GM21423 (cell line): ENCODE measurements around the gene SLC26A2.
A peak's percentile ranks its signal among the peaks of the same experiment; 100 is the strongest.
"Not testable (repeated sequence)": the region's sequence is repeated elsewhere in the genome, so short reads cannot be mapped to it uniquely, and the experiment has no call there.

ENCODE experiments used
- ATAC-seq: cut with Tn5 transposase; IDR thresholded peaks from one replicate; pipeline ENCODE4 v1.9.1; 2021; ENCODE audit warnings: mild to moderate bottlenecking, moderate library complexity; ENCODE audit not compliant: unreplicated experiment

SLC26A2 gene

GRCh38 chr5:150000990-150001659 lies 40.6 kb downstream of the SLC26A2 start:
- ATAC-seq: no peak

- ATAC-seq: peak; percentile 50
Observed at GRCh38 chr5:150001660-150002486, 41.3 kb downstream of the SLC26A2 start.

- ATAC-seq: no peak
Observed at GRCh38 chr5:150006318-150006717, 45.8 kb downstream of the SLC26A2 start.

- no peak for ATAC-seq
Observed at GRCh38 chr5:150007050-150007449, 46.5 kb downstream of the SLC26A2 start.

- no peak for ATAC-seq
Observed at GRCh38 chr5:150009671-150010387, 49.3 kb downstream of the SLC26A2 start.

- ATAC-seq: no peak
Observed at GRCh38 chr5:150013931-150014330, 53.4 kb downstream of the SLC26A2 start.

GRCh38 chr5:150014456-150014855 lies 53.9 kb downstream of the SLC26A2 start:
- ATAC-seq: no peak

GRCh38 chr5:150015415-150015814 lies 54.9 kb downstream of the SLC26A2 start:
- ATAC-seq: no peak

GRCh38 chr5:150016537-150016936 lies 56.0 kb downstream of the SLC26A2 start:
- no peak for ATAC-seq

- ATAC-seq: no peak
Observed at GRCh38 chr5:150017226-150018005, 56.9 kb downstream of the SLC26A2 start.

GRCh38 chr5:150020249-150020648 lies 59.7 kb downstream of the SLC26A2 start:
- ATAC-seq: no peak

GRCh38 chr5:150021491-150022157 lies 61.1 kb downstream of the SLC26A2 start:
- ATAC-seq: no peak

GRCh38 chr5:150022158-150022531 lies 61.6 kb downstream of the SLC26A2 start:
- no peak for ATAC-seq

- ATAC-seq: no peak
Observed at GRCh38 chr5:150022681-150023080, 62.1 kb downstream of the SLC26A2 start.

- ATAC-seq: no peak
Observed at GRCh38 chr5:150023136-150023535, 62.6 kb downstream of the SLC26A2 start.

- ATAC-seq: no peak
Observed at GRCh38 chr5:150024346-150024984, 63.9 kb downstream of the SLC26A2 start.

GRCh38 chr5:150026682-150027172 lies 66.2 kb downstream of the SLC26A2 start:
- ATAC-seq: no peak

GRCh38 chr5:150028047-150028446 lies 67.5 kb downstream of the SLC26A2 start:
- ATAC-seq: not testable (repeated sequence)

GRCh38 chr5:150033334-150033733 lies 72.8 kb downstream of the SLC26A2 start:
- ATAC-seq: no peak

- no peak for ATAC-seq
Observed at GRCh38 chr5:150034662-150035061, 74.1 kb downstream of the SLC26A2 start.
